Osteocyte (in vitro differentiated cells): ENCODE data around the gene GTF2F2. TPM values are rescaled to one million over a fixed set of nuclear protein-coding genes. Genes with fewer than 3 reads are reported as not detected.

Experiments
- DNase-seq: peaks from one replicate; pipeline ENCODE4 v3.0.0; 2021; ENCODE audit warnings: mixed read lengths; ENCODE audit not compliant: unreplicated experiment; ENCODE audit errors: extremely low spot score
- H3K27ac Mint-ChIP-seq: one replicate; pipeline ENCODE4 v1.8.0; 2021; ENCODE audit warnings: mild to moderate bottlenecking, mixed read lengths; ENCODE audit not compliant: unreplicated experiment
- H3K27me3 Mint-ChIP-seq: one replicate; pipeline ENCODE4 v1.8.0; 2021; ENCODE audit warnings: mixed read lengths; ENCODE audit not compliant: unreplicated experiment
- H3K36me3 Mint-ChIP-seq: one replicate; pipeline ENCODE4 v1.8.0; 2021; ENCODE audit warnings: mixed read lengths; ENCODE audit not compliant: unreplicated experiment
- H3K4me1 Mint-ChIP-seq: one replicate; pipeline ENCODE4 v1.8.0; 2021; ENCODE audit warnings: mixed read lengths; ENCODE audit not compliant: unreplicated experiment
- H3K4me3 Mint-ChIP-seq: one replicate; pipeline ENCODE4 v1.8.0; 2021; ENCODE audit warnings: mild to moderate bottlenecking, moderate library complexity, mixed read lengths; ENCODE audit not compliant: unreplicated experiment
- H3K9me3 Mint-ChIP-seq: one replicate; pipeline ENCODE4 v1.8.0; 2021; ENCODE audit warnings: mixed read lengths; ENCODE audit not compliant: unreplicated experiment
- total RNA-seq: library from RNA; stranded (reverse); gene quantifications from 2 replicates; pipeline ENCODE4 v1.2.1, GENCODE V29; 2021
- TF ChIP-seq, protein P1 (sequence below): fragments of 200-600 bp; sonication (generic); IDR thresholded peaks from 2 replicates; pipeline ENCODE4 v1.5.0; 2021; ENCODE audit warnings: antibody characterized with exemption, mild to moderate bottlenecking, moderate library complexity

The GTF2F2 gene
- total RNA-seq, 1 donor from 2014 or later: 15.6 TPM

DNA sequence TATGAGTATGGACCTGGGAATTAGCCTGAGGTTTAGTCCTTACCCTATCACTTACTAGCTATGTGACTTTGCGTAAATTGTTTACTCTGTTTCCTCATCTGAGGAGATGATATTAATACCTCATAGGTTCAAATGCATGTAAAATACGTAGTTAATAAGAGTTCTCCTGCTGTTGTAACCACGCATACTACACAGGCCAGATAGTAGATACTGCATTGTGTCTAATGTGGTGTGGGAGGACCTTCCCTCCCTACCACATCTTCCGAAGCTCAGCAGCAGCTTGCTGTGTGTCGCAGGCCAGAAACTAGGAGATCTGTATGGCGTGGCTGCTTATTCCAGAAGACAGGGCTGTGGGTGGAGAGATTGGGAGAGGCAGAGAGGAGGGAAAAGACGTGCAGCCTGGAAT lies 23.0 kb downstream of the GTF2F2 start:
- Mint-ChIP-seq H3K27me3 (no peaks in the 10 kb centered on the region), H3K36me3 (peaks cover 4% of the 10 kb centered on the region), H3K4me3 (no peak overlapping the region), H3K9me3 (no peaks in the 10 kb centered on the region), H3K4me1 (peaks cover 14% of the 10 kb centered on the region), H3K27ac (no peak overlapping the region)
- TF ChIP-seq, protein P1, sequence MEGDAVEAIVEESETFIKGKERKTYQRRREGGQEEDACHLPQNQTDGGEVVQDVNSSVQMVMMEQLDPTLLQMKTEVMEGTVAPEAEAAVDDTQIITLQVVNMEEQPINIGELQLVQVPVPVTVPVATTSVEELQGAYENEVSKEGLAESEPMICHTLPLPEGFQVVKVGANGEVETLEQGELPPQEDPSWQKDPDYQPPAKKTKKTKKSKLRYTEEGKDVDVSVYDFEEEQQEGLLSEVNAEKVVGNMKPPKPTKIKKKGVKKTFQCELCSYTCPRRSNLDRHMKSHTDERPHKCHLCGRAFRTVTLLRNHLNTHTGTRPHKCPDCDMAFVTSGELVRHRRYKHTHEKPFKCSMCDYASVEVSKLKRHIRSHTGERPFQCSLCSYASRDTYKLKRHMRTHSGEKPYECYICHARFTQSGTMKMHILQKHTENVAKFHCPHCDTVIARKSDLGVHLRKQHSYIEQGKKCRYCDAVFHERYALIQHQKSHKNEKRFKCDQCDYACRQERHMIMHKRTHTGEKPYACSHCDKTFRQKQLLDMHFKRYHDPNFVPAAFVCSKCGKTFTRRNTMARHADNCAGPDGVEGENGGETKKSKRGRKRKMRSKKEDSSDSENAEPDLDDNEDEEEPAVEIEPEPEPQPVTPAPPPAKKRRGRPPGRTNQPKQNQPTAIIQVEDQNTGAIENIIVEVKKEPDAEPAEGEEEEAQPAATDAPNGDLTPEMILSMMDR: no peak
- no peak for DNase-seq

DNA sequence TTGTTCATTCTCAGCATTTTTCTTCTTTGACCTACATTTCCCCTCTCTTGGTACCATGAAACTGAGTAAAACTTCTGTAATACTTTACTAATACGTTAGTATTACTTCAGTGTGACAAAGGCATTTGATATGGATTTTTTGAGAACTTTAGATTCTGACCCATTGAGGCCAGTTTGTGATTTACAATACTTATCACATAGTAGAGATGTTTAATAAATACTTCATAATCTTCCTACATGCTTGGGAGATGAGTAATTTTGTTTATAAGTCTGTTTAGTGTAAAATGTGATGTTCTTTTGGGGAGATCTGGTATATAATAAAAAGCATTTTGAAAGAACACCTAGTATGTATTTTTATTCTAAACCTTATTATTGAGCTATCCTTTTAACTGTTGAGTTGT lies 29.7 kb downstream of the GTF2F2 start:
- DNase-seq: no peak
- no peak overlapping the region for H3K27ac Mint-ChIP-seq
- H3K27me3 Mint-ChIP-seq: no peaks in the 10 kb centered on the region
- H3K4me1 Mint-ChIP-seq: no peaks in the 10 kb centered on the region
- peaks cover 9% of the 10 kb centered on the region for H3K36me3 Mint-ChIP-seq
- TF ChIP-seq, protein P1: no peak
- no peaks in the 10 kb centered on the region for H3K9me3 Mint-ChIP-seq
- H3K4me3 Mint-ChIP-seq: no peak overlapping the region

DNA sequence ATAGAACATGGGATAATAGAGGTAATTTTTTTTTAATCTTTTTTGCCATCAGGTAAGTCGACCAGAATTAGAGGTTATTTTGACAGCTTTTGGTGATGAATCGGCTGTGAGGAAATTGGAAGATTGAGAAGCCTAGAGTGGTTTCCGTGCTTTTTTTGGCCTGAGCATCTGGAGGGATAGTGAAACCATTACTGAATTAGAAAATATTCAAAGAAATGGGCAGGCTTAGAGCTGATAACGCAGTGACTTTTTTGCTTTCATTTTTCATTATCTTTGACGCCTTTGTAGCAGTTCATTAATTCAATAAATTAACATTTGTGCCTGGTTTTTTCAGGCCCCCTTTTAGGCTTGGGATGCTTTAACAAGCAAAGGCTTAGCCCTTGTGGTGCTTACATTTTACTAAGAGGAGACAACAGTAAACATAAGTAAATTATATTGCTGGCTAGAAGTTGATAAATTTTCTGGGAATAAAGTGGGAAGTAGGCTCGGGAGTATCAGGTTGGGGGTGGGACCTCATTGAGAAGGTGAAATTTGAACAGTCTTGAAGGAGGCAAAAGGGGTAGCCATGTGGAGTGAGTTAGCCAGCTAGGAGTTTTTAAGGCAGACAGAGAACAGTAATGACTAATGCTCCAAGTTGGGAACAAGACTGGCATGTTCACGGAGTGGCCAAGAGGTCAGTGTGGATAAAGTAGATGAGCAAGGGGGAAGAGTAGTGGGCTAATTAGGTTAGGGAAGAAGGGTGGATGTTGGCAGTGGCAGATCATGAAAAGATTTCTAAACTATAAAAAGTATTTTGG lies 36.5 kb downstream of the GTF2F2 start:
- H3K27me3 Mint-ChIP-seq: no peaks in the 10 kb centered on the region
- TF ChIP-seq, protein P1: no peak
- H3K9me3 Mint-ChIP-seq: no peaks in the 10 kb centered on the region
- H3K36me3 Mint-ChIP-seq: peaks cover 25% of the 10 kb centered on the region
- H3K27ac Mint-ChIP-seq: no peak overlapping the region
- DNase-seq: no peak
- H3K4me3 Mint-ChIP-seq: no peak overlapping the region
- H3K4me1 Mint-ChIP-seq: no peaks in the 10 kb centered on the region

DNA sequence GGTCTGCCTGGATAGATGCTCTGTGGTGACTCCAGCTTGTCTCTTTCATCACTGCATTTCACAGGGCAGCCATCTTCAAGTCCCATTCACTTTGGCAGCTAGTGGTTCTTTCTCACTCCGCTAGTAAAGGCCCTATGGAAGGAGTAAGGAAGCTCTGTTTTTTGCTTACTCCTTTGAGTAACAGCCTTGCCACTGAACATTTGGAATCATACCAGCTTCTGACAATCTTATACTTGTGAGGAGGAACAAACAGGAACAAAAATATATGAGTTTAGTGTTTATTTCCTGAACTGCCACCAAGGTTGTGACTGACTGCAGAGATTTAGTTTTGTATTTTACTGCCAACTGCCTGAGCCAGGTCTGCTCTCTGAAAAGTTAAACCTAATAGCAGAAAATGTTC lies 41.9 kb downstream of the GTF2F2 start:
- Mint-ChIP-seq H3K27ac (peak overlapping the region; percentile 38), H3K4me1 (peaks cover 10% of the 10 kb centered on the region), H3K4me3 (no peak overlapping the region), H3K9me3 (no peaks in the 10 kb centered on the region), H3K36me3 (peaks cover 18% of the 10 kb centered on the region), H3K27me3 (no peaks in the 10 kb centered on the region)
- no peak for DNase-seq
- TF ChIP-seq, protein P1: no peak

DNA sequence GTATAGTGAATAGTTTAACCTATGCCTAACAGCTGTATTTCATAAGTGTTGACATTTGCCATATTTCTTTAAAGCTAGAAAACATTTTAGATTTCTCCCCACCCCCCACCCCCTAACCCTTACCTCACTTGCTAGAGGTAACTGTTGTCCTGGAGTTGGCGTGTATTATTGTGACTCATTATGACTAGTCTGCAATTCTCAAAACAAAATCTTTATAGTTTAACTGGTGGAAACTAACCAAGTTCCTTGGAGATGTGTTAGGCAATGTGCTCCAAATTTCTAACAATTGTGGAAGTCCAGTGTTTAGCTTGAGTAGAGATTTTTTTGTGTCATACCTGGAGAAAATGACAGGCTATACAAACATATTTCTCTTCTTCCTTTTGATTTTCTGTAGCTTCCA lies 42.5 kb downstream of the GTF2F2 start:
- TF ChIP-seq, protein P1: no peak
- no peaks in the 10 kb centered on the region for H3K9me3 Mint-ChIP-seq
- H3K4me1 Mint-ChIP-seq: peaks cover 12% of the 10 kb centered on the region
- H3K36me3 Mint-ChIP-seq: peaks cover 17% of the 10 kb centered on the region
- H3K27me3 Mint-ChIP-seq: no peaks in the 10 kb centered on the region
- H3K27ac Mint-ChIP-seq: no peak overlapping the region
- no peak for DNase-seq
- no peak overlapping the region for H3K4me3 Mint-ChIP-seq
